Cortex of kidney (tissue), 1 donor: Measurements from ENCODE around the gene RPL34.
A peak's percentile ranks its signal among the peaks of the same experiment; 100 is the strongest.

Source experiments
- DNase-seq: peaks from one replicate; lab custom pipeline; 2025; lab: John Stamatoyannopoulos, UW

Gene RPL34

GRCh38 chr4:108624263-108625056, 4.1 kb downstream of the RPL34 start:
- DNase-seq, result no peak

DNA sequence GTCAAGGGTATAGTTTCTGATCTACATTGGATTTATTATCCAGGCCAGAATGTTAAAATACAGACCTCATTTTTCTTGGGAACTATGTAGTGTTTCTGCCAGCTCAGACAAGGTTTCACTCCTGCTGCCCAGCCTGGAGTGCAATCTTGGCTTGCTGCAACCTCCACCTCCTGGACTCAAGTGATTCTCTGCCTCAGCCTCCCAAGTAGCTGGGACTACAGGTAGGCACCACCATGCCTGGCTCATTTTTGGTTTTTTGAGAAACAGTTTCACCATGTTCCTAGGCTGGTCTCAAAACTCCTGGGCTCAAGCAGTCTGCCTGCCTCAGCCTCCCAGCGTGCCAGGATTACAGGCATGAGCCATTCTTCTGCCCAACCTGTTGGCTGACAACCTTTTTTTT, 5.7 kb downstream of the RPL34 start:
- DNase-seq, result no peak

- DNase-seq, result no peak
These were observed 8.0 kb downstream of the RPL34 start for GRCh38 chr4:108628411-108628810.

GRCh38 chr4:108635070-108635655, 14.8 kb downstream of the RPL34 start:
- DNase-seq, result no peak

- DNase-seq, result no peak
These were observed 15.9 kb downstream of the RPL34 start for GRCh38 chr4:108636246-108636645.

DNA sequence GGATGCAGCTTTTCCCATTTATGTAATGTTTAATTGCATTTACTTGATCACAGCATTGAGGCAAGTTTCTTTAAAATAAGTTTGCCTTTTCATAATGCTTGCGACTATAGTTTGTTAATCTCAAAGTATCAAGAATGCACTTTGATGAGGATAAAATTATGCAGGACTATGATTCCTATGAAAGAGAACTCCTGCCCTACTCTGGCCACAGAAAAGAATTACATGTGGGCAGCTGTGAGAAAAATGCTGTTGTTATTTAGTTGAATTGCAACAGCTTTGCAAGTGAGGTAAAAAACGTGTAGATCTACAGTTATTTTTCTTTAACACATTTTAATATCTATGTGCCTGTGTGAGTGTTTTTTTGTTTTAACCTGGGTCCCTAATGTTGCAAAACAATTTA, 17.5 kb downstream of the RPL34 start:
- no peak for DNase-seq

DNA sequence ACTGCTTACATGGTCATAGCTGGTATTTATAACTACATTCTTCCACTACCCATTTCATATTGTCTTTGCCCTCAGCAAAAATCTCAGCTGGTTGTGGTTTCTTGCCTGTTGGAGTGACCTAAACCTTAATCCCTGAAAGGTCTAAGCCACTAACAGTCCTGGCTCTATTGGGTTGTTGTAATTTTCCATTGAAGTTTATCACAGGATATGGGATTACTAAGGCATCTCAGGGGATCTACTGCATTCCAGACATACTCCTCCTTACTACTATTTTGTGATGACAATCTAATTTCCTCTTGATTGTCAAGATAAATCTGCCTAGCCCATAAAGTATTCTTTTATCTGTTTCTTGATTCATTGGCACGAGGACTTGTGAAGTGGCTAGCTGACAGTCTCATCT, 23.9 kb downstream of the RPL34 start:
- no peak for DNase-seq

- no peak for DNase-seq
These were observed 26.3 kb downstream of the RPL34 start for GRCh38 chr4:108646706-108647105.

DNA sequence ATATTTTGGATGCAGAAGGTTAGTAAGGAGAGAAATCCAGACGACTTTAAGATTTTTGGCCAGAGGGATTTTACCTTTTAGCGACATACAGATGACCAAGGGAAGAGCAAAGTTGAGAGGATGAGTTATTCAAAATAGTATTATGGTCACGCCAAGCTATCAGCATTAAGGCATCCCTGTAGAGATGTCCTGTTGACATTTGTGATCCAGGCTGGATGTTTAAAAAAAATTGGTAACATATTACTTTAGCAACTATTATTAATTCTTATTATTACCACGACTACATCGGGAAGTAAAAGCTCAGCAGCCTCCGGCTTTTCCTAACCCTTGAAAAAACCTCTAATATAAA, 29.5 kb downstream of the RPL34 start:
- DNase-seq, result no peak

DNA sequence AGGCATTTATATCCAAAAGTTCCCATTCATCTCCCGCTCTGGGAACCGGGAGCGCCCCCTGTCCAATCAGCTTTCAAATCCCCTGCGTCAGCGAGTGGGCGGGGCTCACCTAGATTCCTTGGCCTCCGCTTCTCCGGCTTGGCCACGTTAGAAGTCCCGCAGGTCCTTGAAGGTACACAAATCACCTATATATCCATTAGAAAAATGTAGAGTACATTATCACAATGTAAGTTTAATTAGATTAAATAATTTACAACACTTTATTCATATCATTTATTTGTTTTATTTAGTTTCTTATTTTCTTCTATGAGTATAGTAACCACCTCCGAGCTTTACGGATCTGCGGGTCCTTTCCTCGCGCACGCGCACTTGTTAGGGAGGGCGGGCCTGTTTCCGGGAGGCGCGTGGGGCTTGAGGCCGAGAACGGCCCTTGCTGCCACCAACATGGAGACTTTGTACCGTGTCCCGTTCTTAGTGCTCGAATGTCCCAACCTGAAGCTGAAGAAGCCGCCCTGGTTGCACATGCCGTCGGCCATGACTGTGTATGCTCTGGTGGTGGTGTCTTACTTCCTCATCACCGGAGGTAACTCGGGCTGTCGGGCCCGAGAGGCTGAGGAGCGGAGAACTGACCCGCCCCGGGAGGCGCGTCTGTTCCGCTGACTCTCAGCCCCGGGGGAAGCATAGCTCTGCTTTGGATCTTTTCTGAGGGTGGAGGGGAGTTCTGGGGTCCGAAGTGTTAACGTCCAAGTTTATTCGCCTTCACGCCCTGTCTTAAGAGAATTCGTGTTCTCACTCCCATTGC, 30.0 kb downstream of the RPL34 start, which contains the start of gene OSTC:
Gene OSTC, plus strand, starts transcription at position 388 of the 802 bp plus-strand sequence. Its CDS starts 57 bp downstream, at position 445.
- peak; percentile 34 for DNase-seq

DNA sequence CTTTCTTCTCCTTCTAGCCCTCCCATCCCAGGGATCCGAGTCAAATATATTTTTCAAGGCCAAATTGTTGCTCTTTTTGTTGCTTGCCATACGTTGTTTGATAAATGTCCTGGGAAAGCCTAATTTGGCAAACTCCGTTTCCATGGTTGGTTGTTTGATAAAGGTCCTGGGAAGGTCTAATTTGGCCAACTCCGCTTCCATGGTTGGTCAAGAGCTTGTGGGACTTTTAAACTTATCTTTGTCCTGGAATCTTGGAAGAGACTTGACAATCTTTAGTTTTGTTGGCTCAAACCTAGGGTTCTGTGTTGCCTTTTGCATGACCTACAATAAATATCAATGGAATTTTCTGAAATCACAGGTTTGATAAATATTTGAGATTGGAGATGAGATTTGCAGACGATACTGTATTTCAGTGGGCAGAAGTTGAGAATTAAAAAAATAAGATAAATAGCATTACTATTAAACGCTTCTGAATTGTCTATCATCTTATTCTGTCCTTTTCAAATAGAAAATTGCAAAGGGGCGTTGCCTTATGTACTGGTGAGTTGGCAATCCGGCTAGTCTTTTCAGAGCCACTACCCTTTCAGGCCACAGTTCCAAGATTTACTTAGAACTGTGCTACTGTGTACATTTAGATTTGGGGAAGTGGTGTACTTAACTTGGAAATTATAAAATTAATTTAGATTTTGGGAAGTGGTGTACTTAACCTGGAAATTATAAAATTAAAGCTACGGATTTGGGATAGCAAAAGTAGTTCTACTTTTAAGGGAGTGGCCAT, 30.8 kb downstream of the RPL34 start:
- no peak for DNase-seq

DNA sequence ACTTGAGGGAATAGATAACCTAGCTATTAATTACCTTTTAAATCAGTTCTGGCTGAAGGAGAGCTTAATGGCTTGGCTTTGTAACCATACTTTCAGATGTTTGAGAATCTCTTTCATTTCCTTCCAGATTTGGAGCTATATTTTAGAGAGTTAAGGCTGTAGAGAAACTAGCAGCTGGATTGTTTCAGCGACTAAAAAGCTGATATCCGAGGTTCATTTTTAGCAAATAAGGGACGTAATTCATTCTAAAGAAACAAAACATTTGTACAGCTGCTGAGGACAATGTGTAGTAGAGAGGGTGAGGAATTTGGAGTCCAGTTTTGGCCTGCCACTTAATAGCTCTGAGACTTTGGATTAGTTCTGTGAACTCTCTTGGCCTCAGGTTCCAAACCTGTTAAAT, 42.3 kb downstream of the RPL34 start:
- DNase-seq, result no peak

- no peak for DNase-seq
These were observed 54.1 kb downstream of the RPL34 start for GRCh38 chr4:108674356-108674977.
